KMS-11 (cell line): ENCODE results near the gene THBS1.

Experiments
- H2AFZ ChIP-seq: fragments of 200-600 bp; sonication (generic); 2 replicates; pipeline ENCODE4 v1.6.1; 2016; ENCODE audit warnings: antibody characterized with exemption, mixed run types, low read depth
- H3K27ac ChIP-seq: fragments of 200-600 bp; sonication (generic); 2 replicates; pipeline ENCODE4 v1.6.1; 2016; ENCODE audit warnings: mild to moderate bottlenecking, mixed run types
- H3K27me3 ChIP-seq: fragments of 200-600 bp; sonication (generic); 2 replicates; pipeline ENCODE4 v1.6.1; 2017; ENCODE audit warnings: mild to moderate bottlenecking, low read depth, mixed run types, moderate library complexity; ENCODE audit not compliant: insufficient read depth
- H3K36me3 ChIP-seq: fragments of 200-600 bp; sonication (generic); 2 replicates; pipeline ENCODE4 v1.6.1; 2017; ENCODE audit warnings: mild to moderate bottlenecking, mixed run types; ENCODE audit not compliant: insufficient read depth
- H3K4me1 ChIP-seq: fragments of 200-600 bp; sonication (generic); 2 replicates; pipeline ENCODE4 v1.6.1; 2016; ENCODE audit warnings: mild to moderate bottlenecking, low read depth, mixed run types; ENCODE audit not compliant: poor library complexity, severe bottlenecking
- H3K4me2 ChIP-seq: fragments of 200-600 bp; sonication (generic); 2 replicates; pipeline ENCODE4 v1.7.0; 2016; ENCODE audit warnings: mild to moderate bottlenecking, mixed run types
- H3K4me3 ChIP-seq: fragments of 200-600 bp; sonication (generic); IDR thresholded peaks from 2 replicates; pipeline ENCODE4 v1.6.1; 2017; ENCODE audit warnings: low read depth, low read length, mixed read lengths; ENCODE audit not compliant: insufficient read depth
- H3K79me2 ChIP-seq: fragments of 200-600 bp; sonication (generic); 2 replicates; pipeline ENCODE4 v1.6.1; 2016; ENCODE audit warnings: low read depth, mixed run types; ENCODE audit not compliant: insufficient read depth
- H3K9ac ChIP-seq: fragments of 200-600 bp; sonication (generic); 2 replicates; pipeline ENCODE4 v1.6.1; 2016; ENCODE audit warnings: mild to moderate bottlenecking, mixed run types
- H4K20me1 ChIP-seq: fragments of 200-600 bp; sonication (generic); 2 replicates; pipeline ENCODE4 v1.6.1; 2016; ENCODE audit warnings: mild to moderate bottlenecking, mixed run types; ENCODE audit not compliant: insufficient read depth
- TF ChIP-seq, protein P1 (sequence below): fragments of 200-600 bp; sonication (generic); conservative IDR thresholded peaks from 2 replicates; pipeline ENCODE4 v1.6.1; 2017; ENCODE audit warnings: low read depth, mild to moderate bottlenecking, antibody characterized with exemption, low read length, moderate library complexity, mixed read lengths

THBS1 gene

DNA sequence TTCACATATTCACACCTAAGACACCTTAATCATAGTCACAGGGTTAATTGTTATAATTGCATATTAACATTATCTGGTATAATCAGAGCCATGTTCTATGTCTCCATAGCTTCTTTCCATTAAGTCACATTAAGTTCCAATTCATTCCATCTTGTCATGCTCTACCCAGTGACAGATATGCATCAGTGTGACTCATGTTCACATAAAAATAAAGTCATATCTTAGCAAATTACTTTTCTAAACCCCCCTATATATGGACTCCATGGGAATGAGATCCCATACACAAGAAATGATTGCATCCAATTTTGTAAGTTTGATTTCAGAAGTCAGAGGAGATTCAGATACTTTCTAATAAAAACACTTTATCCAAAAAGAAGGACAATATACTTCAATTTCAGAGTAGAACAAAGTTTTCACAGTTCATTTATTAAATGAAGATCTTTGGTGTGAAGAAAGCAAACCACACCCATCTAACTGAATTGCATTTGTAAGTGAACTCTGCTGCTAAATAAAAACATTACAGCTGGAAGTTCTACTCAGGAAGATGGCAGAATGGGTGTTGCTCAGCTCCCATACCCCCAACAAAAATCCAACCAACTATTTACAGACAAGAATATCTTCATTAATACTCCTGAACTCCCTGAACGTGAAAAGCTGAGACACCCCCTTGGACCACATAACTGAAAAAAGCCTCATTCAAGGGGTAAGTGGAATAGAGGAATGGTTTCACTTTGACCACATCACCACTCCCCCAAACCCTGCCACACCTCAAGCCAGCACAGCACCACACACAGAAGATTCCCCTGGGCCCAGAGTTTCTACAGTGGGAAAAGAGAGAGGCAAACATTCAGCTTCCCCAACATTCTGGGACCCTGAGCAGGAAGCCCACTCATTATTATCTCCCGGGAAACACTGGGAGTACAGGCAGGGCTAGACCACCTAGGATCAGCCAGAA is 27.6 kb downstream of the THBS1 start:
- TF ChIP-seq, protein P1, sequence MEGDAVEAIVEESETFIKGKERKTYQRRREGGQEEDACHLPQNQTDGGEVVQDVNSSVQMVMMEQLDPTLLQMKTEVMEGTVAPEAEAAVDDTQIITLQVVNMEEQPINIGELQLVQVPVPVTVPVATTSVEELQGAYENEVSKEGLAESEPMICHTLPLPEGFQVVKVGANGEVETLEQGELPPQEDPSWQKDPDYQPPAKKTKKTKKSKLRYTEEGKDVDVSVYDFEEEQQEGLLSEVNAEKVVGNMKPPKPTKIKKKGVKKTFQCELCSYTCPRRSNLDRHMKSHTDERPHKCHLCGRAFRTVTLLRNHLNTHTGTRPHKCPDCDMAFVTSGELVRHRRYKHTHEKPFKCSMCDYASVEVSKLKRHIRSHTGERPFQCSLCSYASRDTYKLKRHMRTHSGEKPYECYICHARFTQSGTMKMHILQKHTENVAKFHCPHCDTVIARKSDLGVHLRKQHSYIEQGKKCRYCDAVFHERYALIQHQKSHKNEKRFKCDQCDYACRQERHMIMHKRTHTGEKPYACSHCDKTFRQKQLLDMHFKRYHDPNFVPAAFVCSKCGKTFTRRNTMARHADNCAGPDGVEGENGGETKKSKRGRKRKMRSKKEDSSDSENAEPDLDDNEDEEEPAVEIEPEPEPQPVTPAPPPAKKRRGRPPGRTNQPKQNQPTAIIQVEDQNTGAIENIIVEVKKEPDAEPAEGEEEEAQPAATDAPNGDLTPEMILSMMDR = no peak
- Histone ChIP-seq H3K9ac (no peak overlapping the region), H3K4me2 (no peak overlapping the region), H3K79me2 (no peaks in the 10 kb centered on the region), H2AFZ (no peak overlapping the region), H3K36me3 (no peaks in the 10 kb centered on the region), H4K20me1 (no peaks in the 10 kb centered on the region), H3K4me3 (no peak overlapping the region), H3K27me3 (no peaks in the 10 kb centered on the region), H3K27ac (no peak overlapping the region), H3K4me1 (peaks cover 8% of the 10 kb centered on the region)

DNA sequence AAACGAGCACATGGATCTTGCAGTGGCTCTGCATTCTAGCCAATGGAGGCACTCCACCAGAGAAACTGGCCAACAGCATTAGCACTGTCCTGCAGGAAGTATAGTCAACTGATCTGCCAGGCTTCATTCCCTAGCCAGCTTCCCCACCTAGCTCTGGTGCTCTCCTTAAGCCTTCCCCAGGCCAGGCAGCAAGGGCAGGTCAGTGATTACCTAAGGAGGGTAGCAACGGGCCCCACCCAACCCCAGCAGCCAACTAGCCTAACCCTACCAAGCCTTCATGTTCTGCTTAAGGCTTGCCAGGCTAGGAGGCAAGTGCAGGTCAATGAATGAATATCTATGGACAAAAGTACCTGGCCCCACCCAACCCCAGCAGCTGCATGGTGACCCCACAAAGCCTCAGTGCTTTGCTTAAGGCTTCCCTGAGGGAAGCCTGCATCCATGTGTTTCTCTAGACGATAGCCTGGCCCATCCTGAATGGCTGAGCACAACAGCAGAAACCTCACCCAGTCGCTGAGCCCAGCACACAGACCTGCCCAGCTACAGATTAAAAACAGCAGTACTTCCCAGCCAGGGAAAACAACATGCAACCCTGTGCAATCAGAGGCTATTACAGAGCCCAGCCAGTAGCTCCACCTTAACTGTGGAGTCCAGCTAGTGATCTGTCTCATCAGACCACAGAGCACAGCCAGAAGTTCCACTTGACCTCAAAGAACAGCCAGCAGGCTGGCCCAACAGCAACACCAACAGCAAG is 28.5 kb downstream of the THBS1 start:
- no peaks in the 10 kb centered on the region for H4K20me1 ChIP-seq
- TF ChIP-seq, protein P1 = no peak
- H3K79me2 ChIP-seq = no peaks in the 10 kb centered on the region
- H3K36me3 ChIP-seq = no peaks in the 10 kb centered on the region
- no peak overlapping the region for H2AFZ ChIP-seq
- H3K27ac ChIP-seq = no peak overlapping the region
- peaks cover 8% of the 10 kb centered on the region for H3K4me1 ChIP-seq
- H3K4me2 ChIP-seq = no peak overlapping the region
- H3K9ac ChIP-seq = no peak overlapping the region
- no peaks in the 10 kb centered on the region for H3K27me3 ChIP-seq
- H3K4me3 ChIP-seq = no peak overlapping the region

DNA sequence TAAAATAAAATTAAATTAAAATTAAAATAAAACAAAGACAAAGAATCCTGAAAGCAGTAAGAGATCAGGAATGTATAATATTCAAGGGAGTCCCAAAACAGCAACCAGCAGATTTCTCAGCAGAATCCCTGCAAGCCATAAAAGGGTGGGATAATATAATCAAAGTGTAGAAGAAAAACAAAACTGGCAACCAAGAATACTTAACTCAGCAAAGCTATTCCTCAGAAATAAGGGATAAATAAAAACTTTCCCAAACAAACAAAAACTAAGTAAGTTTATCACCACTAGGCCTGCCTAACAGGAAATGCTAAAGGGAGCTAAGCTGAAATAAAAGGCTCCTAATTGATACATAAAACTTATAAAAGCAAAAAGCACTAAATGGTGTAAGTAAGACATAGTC is 29.8 kb downstream of the THBS1 start:
- Histone ChIP-seq H3K4me2 (no peak overlapping the region), H3K36me3 (no peaks in the 10 kb centered on the region), H3K79me2 (no peaks in the 10 kb centered on the region), H3K27ac (no peak overlapping the region), H3K4me1 (peaks cover 8% of the 10 kb centered on the region), H4K20me1 (no peaks in the 10 kb centered on the region), H3K9ac (no peak overlapping the region), H3K27me3 (no peaks in the 10 kb centered on the region), H2AFZ (no peak overlapping the region), H3K4me3 (no peak overlapping the region)
- TF ChIP-seq, protein P1 = no peak

DNA sequence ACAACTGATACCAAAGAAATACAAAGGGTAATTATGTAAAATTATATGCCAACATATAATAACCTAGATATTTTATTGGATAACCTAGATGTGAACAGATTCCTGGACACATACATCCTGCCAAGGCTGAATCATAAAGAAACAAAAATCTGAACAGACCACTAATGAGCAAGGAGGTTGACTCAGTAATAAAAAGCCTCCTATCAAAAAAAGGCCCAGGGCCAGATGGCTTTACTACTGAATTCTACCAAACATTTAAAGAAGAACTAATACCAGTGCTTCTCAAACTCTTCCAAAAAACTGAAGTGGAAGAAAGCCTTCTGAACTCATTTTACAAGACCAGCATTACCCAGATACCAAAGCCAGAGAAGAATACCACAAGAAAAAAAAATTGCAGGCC is 32.4 kb downstream of the THBS1 start:
- no peak overlapping the region for H3K4me3 ChIP-seq
- no peaks in the 10 kb centered on the region for H3K27me3 ChIP-seq
- H3K4me2 ChIP-seq = no peak overlapping the region
- no peak overlapping the region for H3K9ac ChIP-seq
- no peaks in the 10 kb centered on the region for H3K79me2 ChIP-seq
- TF ChIP-seq, protein P1 = no peak
- no peak overlapping the region for H3K27ac ChIP-seq
- H4K20me1 ChIP-seq = no peaks in the 10 kb centered on the region
- no peak overlapping the region for H2AFZ ChIP-seq
- peaks cover 7% of the 10 kb centered on the region for H3K4me1 ChIP-seq
- H3K36me3 ChIP-seq = no peaks in the 10 kb centered on the region
